Limb (tissue), 2 donors: ENCODE data around the gene ZNF700.
"Not testable (repeated sequence)": the region's sequence is repeated elsewhere in the genome, so short reads cannot be mapped to it uniquely, and the experiment has no call there.

Experiments
- DNase-seq, 2 donors: peaks; one replicate each; pipeline ENCODE4 v3.0.0-alpha.2; 2016; ENCODE audit errors: extremely low spot score in 2 of 2

ZNF700 gene

DNA sequence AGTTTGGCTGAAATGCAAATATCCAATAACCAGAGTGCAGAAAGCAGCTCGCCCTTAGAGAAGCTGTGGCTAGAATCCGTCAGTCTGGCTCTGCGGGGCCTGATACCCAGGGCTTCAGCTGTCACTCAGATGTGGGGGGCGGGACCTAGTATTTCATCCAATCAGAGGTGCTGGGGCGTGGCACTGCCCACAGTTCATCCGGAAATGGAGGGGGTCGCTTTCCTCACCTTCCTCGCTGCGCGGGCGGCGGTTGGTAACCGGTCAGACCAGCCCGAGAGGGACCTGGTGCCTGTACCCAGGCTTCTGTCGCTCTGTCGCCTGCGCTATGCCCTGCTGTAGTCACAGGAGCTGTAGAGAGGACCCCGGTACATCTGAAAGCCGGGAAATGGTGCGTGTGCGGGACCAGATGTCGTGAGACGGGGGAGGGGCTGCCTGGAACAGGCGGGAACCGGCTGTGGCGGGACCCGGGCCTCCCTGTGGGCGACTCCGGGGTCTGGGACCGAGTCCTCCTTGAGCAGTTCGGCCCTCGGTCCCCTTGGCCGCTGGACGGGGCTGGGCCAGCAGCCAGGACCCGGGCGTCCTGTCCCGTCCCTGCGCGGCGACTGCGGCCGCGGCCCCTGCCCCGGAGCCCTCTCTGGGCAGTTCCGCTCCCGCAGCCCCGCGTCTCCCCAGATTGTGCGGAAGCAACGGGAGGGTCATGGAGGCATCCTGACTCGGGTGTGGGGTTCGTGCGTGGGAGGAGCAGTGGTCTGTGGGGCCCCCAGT lies at the start of gene ZNF700:
TSS of gene ZNF700 (plus strand) at position 222 of the 765 bp plus-strand sequence. CDS start at position 326, 104 bp downstream.
- DNase-seq: peak; percentile 95

DNA sequence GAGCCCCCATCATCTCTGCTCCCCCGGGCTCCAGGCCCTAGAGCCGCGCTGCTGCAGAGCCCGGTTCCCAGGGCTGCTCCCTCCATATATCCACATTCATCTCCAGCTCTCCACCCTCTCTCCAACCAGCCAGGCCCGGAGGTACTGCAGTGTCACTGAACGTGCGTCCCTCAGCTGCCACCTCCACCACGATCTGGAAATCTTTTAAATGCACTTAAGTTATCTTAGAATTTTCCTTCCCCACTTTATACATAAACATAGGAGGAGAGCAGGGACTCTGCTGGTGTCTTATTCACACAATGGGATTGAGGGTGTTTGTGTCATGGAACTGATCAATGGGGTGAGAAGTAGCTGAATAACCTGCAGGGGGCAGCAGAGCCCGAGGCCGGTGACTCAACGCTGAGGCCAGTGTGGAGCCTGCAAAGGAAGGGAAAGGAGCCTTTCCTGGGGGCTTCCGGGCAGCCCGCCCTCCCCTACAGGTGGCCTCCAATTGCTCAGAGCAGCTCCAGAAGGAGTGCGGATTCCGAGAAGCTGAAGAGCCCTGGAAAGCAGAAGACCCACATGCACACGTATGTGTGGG lies 45.1 kb upstream of the ZNF700 start:
- peak in 1 of 2 donors; percentile 38 for DNase-seq

DNA sequence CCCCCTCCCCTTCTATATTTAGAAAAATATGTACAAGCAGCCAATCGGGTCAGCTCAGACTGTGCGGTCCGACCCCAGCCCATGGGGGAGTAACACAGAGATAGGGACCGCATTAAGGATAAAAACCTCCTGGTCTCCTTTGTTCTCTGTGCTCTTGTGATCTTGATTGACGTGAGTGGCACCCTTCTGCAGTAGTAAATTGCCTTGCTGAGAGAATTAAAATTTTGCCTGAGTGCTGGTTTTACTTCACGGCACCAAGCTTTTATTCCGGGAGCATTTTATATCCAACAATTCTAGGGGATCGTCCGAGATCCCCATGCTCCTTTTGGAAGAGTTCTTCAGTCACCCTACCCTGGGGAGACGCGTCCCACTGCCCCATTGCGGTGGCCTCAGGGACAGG lies 44.3 kb upstream of the ZNF700 start:
- no peak for DNase-seq

GRCh38 chr19:11881151-11881800 lies 43.6 kb upstream of the ZNF700 start:
- DNase-seq: peak; percentile 41 to 67

- no peak for DNase-seq
These were observed 42.3 kb upstream of the ZNF700 start for GRCh38 chr19:11882606-11883005.

DNA sequence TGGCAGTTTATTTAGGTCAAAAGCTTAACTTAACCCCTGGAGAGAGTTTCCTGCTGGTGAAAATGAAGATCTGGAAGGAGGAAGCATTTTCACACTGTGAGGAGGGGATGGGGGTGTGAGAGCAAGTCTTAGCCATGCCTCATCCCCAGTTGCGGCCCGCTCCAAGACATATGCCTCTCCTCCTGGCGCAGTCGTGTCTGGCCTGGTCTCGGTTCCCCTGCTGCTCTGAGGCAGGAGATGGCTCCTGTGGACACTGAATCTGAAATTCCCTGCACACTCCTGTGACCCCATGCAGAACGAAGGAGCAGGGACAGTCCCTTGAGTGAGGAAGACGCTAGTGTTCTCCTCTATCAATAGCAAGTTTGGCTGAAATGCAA lies 37.7 kb upstream of the ZNF700 start:
- no peak for DNase-seq

GRCh38 chr19:11887611-11888531 lies 37.0 kb upstream of the ZNF700 start, which contains the start of gene ZNF69:
ZNF69 (plus strand) TSS chr19:11887782; CDS start chr19:11887924, 142 bp downstream.
- peak; percentile 83 to 91 for DNase-seq

GRCh38 chr19:11889901-11890300 lies 35.0 kb upstream of the ZNF700 start:
- DNase-seq: not testable (repeated sequence)

DNA sequence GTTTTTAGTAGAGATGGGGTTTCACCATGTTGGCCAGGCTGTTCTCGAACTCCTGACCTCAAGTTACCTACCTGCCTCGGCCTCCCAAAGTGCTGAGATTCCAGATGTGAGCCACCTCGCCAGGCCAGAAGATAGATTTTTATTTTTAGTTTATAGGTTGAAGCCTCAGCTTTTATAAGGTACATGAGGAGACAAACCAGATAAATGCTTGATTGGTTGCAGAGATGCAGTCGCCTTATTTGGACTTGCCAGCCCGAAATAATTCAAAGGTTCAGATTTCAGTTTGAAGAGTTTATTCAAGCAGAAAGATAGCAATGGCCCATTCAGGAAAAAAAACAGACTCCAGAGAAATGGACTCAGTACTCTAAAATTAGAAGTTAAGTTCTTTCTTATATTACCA lies 34.3 kb upstream of the ZNF700 start:
- DNase-seq: no peak

- DNase-seq: no peak
These were observed 30.1 kb upstream of the ZNF700 start for GRCh38 chr19:11894851-11895250.

GRCh38 chr19:11902228-11902627 lies 22.7 kb upstream of the ZNF700 start:
- no peak for DNase-seq

DNA sequence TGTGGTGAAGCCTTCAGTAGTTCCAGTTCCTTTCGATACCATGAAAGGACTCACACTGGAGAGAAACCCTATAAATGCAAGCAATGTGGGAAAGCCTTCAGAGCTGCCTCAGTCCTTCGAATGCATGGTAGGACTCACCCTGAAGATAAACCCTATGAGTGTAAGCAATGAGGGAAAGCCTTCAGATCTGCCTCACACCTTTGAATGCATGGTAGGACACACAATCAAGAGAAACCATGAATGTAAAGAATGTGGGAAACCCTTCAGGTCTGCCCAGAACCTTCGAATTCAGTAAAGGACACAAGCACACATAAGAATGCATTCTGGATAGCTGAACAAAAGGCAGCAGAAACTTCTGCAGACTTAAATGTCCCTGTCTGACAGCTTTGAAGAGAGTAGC lies 19.0 kb upstream of the ZNF700 start:
- DNase-seq: no peak

DNA sequence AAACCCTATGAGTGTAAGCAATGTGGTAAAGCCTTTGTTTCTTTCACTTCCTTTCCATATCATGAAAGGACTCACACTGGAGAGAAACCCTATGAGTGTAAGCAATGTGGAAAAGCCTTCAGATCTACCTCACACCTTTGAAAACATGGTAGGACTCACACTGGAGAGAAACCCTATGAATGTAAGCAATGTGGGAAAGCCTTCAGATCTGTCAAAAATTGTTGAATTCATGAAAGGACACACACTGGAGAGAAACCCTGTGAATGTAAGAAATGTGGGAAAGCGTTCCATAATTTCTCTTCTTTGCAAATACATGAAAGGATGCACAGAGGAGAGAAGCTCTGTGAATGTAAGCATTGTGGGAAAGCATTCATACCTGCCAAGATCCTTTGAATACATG lies 13.0 kb upstream of the ZNF700 start:
- DNase-seq: not testable (repeated sequence)

DNA sequence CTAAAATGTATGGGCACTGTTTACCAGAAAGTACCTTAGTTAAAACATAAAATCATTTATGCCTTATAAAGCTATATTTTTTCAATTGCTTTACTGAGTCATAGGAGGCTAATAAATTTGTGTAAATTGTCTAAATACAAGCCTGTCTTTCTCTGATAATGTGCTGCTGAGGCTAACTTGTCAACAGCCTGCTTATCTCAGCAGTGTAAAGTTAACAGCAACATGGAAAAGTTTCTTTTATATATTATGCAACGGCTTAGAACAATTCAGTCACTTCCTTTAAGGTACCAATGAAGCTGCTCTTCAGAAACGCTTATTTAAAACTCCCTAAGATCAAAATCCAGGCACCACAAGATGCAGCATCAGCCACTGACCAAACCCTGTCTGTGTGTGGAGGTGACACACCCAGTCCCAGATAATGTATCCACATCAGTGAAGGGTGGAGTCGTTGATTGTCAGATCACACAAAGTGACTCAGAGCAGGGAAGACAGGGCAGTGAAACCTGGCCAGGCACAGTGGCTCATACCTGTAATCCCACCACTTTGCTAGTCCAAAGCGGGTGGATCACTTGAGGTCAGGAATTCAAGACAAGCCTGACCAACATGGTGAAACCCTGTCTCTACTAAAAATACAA lies 10.4 kb upstream of the ZNF700 start:
- not testable (repeated sequence) for DNase-seq

GRCh38 chr19:11921852-11922495 lies 2.9 kb upstream of the ZNF700 start:
- DNase-seq: no peak

- not testable (repeated sequence) for DNase-seq
These were observed 812 bp downstream of the ZNF700 start for GRCh38 chr19:11925651-11926187.

DNA sequence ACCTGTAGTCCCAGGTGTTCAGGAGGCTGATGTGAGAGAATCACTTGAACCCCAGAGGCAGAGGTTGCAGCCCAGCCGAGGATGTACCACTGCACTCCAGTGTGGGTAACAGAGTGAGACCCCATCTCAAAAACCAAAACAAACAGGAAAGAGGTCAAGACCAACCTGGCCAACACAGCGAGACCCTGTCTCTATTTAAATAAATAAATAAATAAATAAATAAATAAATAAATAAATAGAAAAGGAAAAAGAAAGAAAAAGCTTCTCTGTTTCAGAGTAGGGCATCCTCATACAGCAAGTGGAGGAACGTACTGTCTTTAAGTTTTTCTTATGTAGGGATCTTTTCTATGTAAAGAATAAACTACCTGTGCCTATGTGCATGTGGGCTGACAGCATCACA lies 2.3 kb downstream of the ZNF700 start:
- DNase-seq: no peak

GRCh38 chr19:11931051-11931450 lies 6.1 kb downstream of the ZNF700 start:
- no peak for DNase-seq

DNA sequence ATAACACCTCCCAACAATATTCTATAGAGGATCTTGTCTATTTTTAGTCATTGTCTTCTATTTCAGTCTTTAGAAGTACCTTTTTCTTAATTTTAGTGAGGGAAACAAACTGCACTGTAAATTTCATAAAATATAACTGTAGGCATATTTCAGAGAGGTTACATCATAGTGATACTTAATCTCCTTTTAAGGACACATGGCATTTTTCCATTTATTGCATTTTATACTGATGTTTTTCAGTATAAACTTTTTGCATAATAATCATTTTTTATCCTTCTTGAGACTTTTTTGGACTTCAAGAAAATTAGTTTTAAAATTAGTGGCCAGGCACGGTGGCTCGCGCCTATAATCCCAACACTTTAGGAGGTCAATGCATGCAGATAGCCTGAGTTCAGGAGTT lies 6.6 kb downstream of the ZNF700 start:
- DNase-seq: no peak

DNA sequence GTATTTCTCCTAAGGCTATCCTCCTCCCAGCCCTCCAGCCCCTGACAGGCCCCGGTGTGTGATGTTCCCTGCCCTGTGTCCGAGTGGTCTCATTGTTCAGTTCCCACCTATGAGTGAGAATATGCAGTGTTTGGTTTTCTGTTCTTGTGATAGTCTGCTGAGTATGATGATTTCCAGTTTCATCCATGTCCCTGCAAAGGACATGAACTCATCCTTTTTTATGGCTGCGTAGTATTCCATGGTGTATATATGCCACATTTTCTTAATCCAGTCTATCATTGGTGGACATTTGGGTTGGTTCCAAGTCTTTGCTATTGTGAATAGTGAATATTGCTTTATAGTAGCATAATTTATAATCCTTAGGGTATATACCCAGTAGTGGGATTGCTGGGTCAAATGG lies 10.9 kb downstream of the ZNF700 start:
- not testable (repeated sequence) for DNase-seq
